Right lobe of liver (tissue), 6 donors: ENCODE data around the gene KRTAP12-2. TPM values are rescaled to one million over a fixed set of nuclear protein-coding genes. Genes with fewer than 3 reads are reported as not detected.

ENCODE experiments used
- ATAC-seq, 4 donors: fragments of 200-7000 bp; cut with Tn5 transposase; one replicate each; pipeline ENCODE4 v1.9.1; 2020; ENCODE audit warnings: mild to moderate bottlenecking in 4 of 4, moderate library complexity in 4 of 4
- DNase-seq, 3 donors: peaks; one replicate each; pipeline ENCODE4 v3.0.0-alpha.2; 2020
- H3K27ac ChIP-seq, 3 donors: fragments of 200-600 bp; one replicate each; pipeline ENCODE4 v1.8.0; 2022
- H3K27me3 ChIP-seq, 2 donors: fragments of 200-600 bp; one replicate each; pipeline ENCODE4 v1.8.0; 2022
- H3K36me3 ChIP-seq, 4 donors: fragments of 200-600 bp; sonication (generic) in 1 of 4; one replicate each; pipeline versions ENCODE4 v1.5.1 to v1.8.0; 2017 to 2022; ENCODE audit warnings: control low read depth in 1 of 4
- H3K4me1 ChIP-seq, 4 donors: fragments of 200-600 bp; sonication (generic) in 1 of 4; one replicate each; pipeline versions ENCODE4 v1.5.1 to v1.8.0; 2017 to 2022; ENCODE audit warnings: control low read depth in 1 of 4
- H3K4me3 ChIP-seq, 3 donors: fragments of 200-600 bp; one replicate each; pipeline ENCODE4 v1.8.0; 2022
- H3K9me3 ChIP-seq, 4 donors: fragments of 200-600 bp; sonication (generic) in 1 of 4; one replicate each; pipeline versions ENCODE4 v1.5.1 to v1.8.0; 2017 to 2022; ENCODE audit warnings: control low read depth in 1 of 4
- POLR2A ChIP-seq: fragments of 450-650 bp; IDR thresholded peaks from one replicate; pipeline ENCODE4 v1.6.1; 2017; ENCODE audit warnings: antibody characterized with exemption, mild to moderate bottlenecking
- WGBS: methylation state at CpG from one replicate; pipeline ENCODE4 v1.1.6; 2018; ENCODE audit warnings: low coverage, low lambda C conversion rate; ENCODE audit not compliant: insufficient coverage; ENCODE audit errors: missing lambda C conversion rate; 5-methylcytosine and 5-hydroxymethylcytosine counted together
- intact Hi-C, 2 donors: fragments of 100-400 bp; cut with DNase I; formaldehyde crosslinking; loops; one replicate each; pipeline versions ENCODE4 v1.11.2 to v1.14.1; 2022
- total RNA-seq, 6 experiments: library from RNA; depleted of rRNA in 2 of 6; stranded (reverse); fragments of >200 nt in 2 of 6; fragmentation: NEBNext Ultra II Directional in 3 of 6; extraction: Animal tissue kit (Norgen Biotek cat#: 25700) in 3 of 6; gene quantifications; one replicate each; pipeline versions ENCODE4 v1.1.0 to v1.2.4, GENCODE V29; 2016 to 2023
- TF ChIP-seq, protein P1 (sequence below), 4 donors: fragments of 200-600 bp in 3 of 4; fragments of 450-650 bp in 1 of 4; IDR thresholded peaks; one replicate each; pipeline versions ENCODE4 v1.5.1 to v1.8.0; 2016 to 2022; ENCODE audit warnings: antibody characterized with exemption in 4 of 4, mild to moderate bottlenecking in 2 of 4
- donor health status: DM: no; HTN: yes; CAD: no.
- donor health status: DM: no; HTN: no; CAD: no.
- donor health status: DM: no; HTN: no; CAD: no.
- donor health status: DM: no; HTN: yes; CAD: no.
- donor health status: DM: no; HTN: yes; CAD: no.

The KRTAP12-2 gene
- total RNA-seq, 6 experiments from 2014 or later: not detected

DNA sequence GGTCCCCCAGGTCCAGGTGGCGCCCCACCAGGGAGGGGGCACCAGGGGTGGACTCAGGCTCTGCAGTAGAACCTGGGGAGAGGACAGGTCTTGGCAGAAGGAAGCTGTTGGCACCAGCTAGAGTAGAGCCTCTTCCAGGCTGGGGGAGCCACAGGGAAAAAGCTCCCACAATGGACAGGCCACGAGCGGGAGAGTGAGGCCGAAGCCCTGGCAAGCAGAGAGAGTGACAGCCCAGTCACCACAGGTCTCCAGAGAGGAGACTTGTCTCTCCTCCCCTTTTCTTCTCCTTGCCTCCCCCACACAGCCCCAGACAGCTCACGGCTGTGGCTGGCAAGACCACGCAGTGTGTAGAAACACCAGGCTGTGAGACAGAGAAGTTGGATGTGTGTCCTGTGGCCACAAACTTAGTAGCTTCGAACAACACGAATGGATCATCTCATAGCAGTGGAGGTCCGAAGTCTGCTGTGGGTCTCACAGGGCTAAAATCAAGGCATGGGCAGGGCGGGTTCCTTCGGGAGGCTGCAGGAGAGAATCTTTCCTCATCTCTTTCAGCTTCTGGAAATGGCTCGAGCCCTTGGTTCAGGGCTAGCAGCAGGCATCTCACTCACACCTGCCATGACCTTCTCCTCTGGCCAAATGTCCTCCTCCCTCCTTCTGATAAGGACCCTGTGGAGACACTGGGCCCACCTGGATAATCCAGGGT lies 15.6 kb downstream of the KRTAP12-2 start:
- H3K4me3 ChIP-seq: no peak overlapping the region
- TF ChIP-seq, protein P1, sequence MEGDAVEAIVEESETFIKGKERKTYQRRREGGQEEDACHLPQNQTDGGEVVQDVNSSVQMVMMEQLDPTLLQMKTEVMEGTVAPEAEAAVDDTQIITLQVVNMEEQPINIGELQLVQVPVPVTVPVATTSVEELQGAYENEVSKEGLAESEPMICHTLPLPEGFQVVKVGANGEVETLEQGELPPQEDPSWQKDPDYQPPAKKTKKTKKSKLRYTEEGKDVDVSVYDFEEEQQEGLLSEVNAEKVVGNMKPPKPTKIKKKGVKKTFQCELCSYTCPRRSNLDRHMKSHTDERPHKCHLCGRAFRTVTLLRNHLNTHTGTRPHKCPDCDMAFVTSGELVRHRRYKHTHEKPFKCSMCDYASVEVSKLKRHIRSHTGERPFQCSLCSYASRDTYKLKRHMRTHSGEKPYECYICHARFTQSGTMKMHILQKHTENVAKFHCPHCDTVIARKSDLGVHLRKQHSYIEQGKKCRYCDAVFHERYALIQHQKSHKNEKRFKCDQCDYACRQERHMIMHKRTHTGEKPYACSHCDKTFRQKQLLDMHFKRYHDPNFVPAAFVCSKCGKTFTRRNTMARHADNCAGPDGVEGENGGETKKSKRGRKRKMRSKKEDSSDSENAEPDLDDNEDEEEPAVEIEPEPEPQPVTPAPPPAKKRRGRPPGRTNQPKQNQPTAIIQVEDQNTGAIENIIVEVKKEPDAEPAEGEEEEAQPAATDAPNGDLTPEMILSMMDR (IDR thresholded peaks at IDR 0.05): no peak
- TF ChIP-seq POLR2A: no peak
- no peak overlapping the region for H3K27ac ChIP-seq
- H3K36me3 ChIP-seq: no peaks in the 10 kb centered on the region
- 94% methylated on average over 6 of the region's 12 CpGs for WGBS
- H3K4me1 ChIP-seq: no peaks in the 10 kb centered on the region
- no peaks in the 10 kb centered on the region for H3K9me3 ChIP-seq
- DNase-seq (no peak), ATAC-seq (no peak)
- no peaks in the 10 kb centered on the region for H3K27me3 ChIP-seq
- intact Hi-C loops: no loop called here

DNA sequence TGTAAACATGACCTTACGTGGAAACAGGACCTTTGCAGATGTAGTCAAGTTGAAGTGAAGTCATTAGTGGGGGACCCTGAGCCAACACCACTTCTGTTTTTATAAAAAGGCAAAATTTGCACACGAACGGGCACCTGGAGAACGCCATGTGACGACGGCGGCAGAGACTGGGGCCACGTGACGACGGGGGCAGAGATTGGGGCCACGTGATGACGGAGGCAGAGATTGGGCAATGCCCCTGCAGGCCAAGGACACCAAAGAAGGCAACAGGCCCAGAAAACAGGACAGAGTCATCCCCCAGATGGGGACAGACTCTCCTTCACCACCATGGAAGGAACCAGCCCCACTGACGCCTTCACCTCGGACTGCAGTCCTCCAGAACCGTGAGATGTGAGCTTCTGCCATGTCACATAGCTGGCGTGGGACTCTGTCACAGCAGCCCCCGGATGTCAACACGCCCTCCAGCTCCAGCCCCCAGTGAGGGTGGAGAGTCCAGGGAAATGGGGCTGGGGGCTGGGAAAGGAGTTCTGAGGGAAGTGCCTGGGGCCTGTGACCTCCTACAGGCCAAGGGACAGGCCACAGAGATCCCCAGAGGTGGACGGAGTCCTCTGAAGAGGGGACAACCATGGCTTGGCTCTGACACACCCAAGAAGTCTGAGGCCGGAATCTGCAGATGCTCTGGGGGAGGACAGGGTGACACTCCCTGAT lies 16.3 kb downstream of the KRTAP12-2 start:
- Histone ChIP-seq H3K9me3 (peaks cover 0 to under 1% (median 0%) of the 10 kb centered on the region in 4 donors), H3K4me3 (no peak overlapping the region), H3K4me1 (no peaks in the 10 kb centered on the region), H3K27ac (no peak overlapping the region), H3K27me3 (no peaks in the 10 kb centered on the region), H3K36me3 (no peaks in the 10 kb centered on the region)
- no peak for DNase-seq
- 90% methylated on average over 2 of the region's 20 CpGs for WGBS
- no peak for TF ChIP-seq POLR2A
- TF ChIP-seq, protein P1 (IDR thresholded peaks at IDR 0.05): no peak
- ATAC-seq: no peak
- intact Hi-C loops: no loop called here

DNA sequence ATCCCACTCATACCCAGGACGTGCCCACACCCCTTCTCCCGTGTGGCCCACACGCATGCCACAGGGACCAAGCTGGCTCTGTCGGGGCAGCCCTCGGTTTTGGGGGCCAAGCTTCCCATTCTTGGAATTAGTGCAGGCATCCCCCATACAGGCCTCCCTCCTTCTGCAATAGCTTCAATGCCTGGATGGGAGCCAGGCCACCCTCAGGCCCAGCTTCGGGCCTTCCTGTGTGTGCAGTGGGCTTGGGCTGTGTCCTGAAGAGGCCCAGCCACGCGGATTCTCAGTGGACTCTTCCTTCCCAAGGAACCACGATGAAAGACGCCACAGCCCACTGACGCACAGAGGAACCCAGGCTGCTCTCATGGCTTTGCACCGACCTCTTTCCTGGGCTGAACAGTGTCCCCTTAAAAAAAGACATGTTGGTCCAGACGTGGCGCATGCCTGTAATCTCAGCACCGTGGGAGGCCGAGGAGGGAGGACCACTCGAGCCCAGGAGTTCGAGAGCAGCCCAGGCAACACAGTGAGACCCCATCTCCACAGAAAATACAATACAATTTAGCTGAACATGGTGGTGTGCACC lies 17.1 kb downstream of the KRTAP12-2 start:
- DNase-seq: no peak
- TF ChIP-seq POLR2A: no peak
- TF ChIP-seq, protein P1 (IDR thresholded peaks at IDR 0.05): no peak

DNA sequence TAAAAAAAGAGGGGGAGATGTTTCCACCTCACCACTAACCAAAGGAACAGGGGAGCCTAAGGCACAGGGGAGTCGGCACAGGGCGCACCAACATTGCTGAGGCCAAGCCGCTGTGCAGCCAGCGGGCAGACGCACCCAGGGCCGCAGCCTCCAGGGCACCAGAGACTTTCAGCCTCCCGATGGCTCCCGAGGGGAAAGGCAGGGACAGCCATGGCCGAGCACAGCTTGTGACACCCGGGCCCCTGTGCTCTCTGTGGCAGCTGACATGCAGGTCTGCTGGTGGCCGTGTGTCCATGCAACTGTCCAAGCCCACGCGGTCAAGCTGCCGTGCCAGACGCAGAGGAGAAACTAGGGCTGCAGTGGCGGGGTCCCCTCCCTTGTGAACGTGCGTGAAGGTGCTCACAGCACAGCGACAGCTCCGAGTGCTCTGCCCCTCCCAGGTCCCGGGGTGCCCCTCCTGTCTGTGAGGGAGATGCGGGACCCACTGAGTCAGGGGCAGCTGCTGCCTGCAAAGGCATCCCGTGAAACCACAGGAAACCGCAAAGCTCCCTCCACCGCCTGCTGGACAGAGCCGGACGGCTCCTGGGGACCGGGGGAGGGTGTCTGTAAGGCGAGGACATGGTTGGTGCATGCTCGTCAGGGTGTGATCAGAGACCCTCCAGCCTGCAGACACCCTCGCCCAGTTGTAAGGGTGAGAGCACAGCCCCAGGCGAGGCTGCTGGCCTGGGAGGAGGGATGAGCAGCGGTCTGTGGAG lies 18.0 kb downstream of the KRTAP12-2 start:
- intact Hi-C loops: no loop called here
- Histone ChIP-seq H3K4me1 (no peaks in the 10 kb centered on the region), H3K27me3 (no peaks in the 10 kb centered on the region), H3K9me3 (peaks cover 0 to 5% (median 2%) of the 10 kb centered on the region in 4 donors), H3K36me3 (no peaks in the 10 kb centered on the region), H3K27ac (no peak overlapping the region), H3K4me3 (no peak overlapping the region)
- peak in 1 of 4 donors; percentile 19 for ATAC-seq
- 64% methylated on average over 3 of the region's 33 CpGs for WGBS
- TF ChIP-seq, protein P1 (IDR thresholded peaks at IDR 0.05): no peak
- DNase-seq: no peak

More for the DNA sequence above, 17.1 kb downstream of the KRTAP12-2 start:
- intact Hi-C loops: no loop called here
- WGBS: 86% methylated on average over 10 of the region's 18 CpGs
- ATAC-seq: no peak
- Histone ChIP-seq H3K36me3 (no peaks in the 10 kb centered on the region), H3K9me3 (peaks cover 0 to 5% (median 0%) of the 10 kb centered on the region in 4 donors), H3K27me3 (no peaks in the 10 kb centered on the region), H3K4me3 (no peak overlapping the region), H3K27ac (no peak overlapping the region), H3K4me1 (no peaks in the 10 kb centered on the region)
